Skeletal muscle tissue (tissue), 4 donors: ENCODE data around the gene POLR2M. TPM values are rescaled to one million over a fixed set of nuclear protein-coding genes. Genes with fewer than 3 reads are reported as not detected.

ENCODE experiments used
- H3K27ac ChIP-seq: one replicate; pipeline ENCODE4 v1.7.0; 2013; ENCODE audit warnings: mild to moderate bottlenecking, low read depth, low read length, inconsistent platforms
- H3K27me3 ChIP-seq, 3 donors: one replicate each; pipeline ENCODE4 v1.7.0; 2013; ENCODE audit warnings: low read length in 3 of 3; ENCODE audit not compliant: control insufficient read depth in 3 of 3, insufficient read depth in 3 of 3
- H3K36me3 ChIP-seq, 3 donors: one replicate each; pipeline ENCODE4 v1.7.0; 2013; ENCODE audit warnings: low read length in 3 of 3; ENCODE audit not compliant: control insufficient read depth in 3 of 3, insufficient read depth in 3 of 3
- H3K4me1 ChIP-seq, 3 donors: one replicate each; pipeline ENCODE4 v1.7.0; 2013; ENCODE audit warnings: low read length in 3 of 3, mild to moderate bottlenecking in 3 of 3; ENCODE audit not compliant: control insufficient read depth in 3 of 3, insufficient read depth in 3 of 3
- H3K4me3 ChIP-seq, 3 donors: one replicate each; pipeline ENCODE4 v1.7.0; 2013; ENCODE audit warnings: low read length in 3 of 3
- H3K9ac ChIP-seq, 3 donors: one replicate each; pipeline ENCODE4 v1.7.0; 2013; ENCODE audit warnings: low read length in 3 of 3, mild to moderate bottlenecking in 3 of 3, moderate library complexity in 2 of 3, low read depth in 1 of 3
- H3K9me3 ChIP-seq, 3 donors: one replicate each; pipeline ENCODE4 v1.7.0; 2013; ENCODE audit warnings: low read length in 3 of 3; ENCODE audit not compliant: control insufficient read depth in 3 of 3
- total RNA-seq: library from RNA; depleted of rRNA; stranded (reverse); fragments of >200 nt; gene quantifications from one replicate; pipeline ENCODE4 v1.2.3, GENCODE V29; 2014
- donor health status: Osteomylitis.

The POLR2M gene
- total RNA-seq, 1 donor from 2014 or later = 256 TPM

DNA sequence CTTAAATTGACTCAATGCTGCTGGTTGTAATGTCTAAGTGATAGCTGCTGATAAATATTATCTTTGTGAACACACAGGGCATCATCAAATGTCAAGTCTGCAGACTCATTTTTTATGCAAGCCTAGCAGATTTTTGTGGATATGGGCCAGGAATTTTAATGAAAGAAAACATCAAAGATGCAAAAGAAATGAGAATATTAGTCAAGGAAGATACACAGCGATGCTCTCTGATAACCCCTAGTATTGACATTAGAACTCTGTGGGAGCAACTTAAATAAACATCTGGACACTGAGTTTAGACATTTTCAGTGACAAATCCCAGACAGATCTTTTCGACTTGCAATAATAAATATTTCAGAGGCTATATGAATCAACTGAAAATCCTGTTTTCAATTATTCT is 28.3 kb downstream of the POLR2M start:
- no peak overlapping the region for H3K9ac ChIP-seq
- no peaks in the 10 kb centered on the region for H3K9me3 ChIP-seq
- H3K36me3 ChIP-seq = no peaks in the 10 kb centered on the region
- no peak overlapping the region for H3K4me3 ChIP-seq
- H3K27me3 ChIP-seq = no peaks in the 10 kb centered on the region
- H3K27ac ChIP-seq = no peak overlapping the region
- peaks cover 0 to 2% (median 0%) of the 10 kb centered on the region in 3 donors for H3K4me1 ChIP-seq

DNA sequence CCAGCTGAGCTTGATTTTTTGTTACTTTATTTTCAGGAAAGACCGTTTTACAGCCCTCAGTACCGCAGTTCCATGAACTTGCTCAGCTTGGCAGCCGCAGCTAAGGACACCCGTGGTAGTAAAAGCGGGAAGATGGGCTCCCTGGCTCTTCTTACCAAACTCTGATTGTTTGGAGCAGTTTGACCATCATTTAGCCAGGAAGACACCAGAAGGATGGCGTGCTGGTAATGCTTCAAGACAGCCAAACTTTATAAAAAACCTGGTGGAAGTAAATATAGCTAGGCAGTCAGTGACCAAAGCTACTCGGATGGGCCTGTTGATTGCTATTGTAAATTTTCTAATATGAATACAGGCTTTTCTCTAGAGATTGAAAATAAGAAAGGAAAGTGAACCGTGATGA is 28.9 kb downstream of the POLR2M start:
- peaks cover 0 to 2% (median 0%) of the 10 kb centered on the region in 3 donors for H3K4me1 ChIP-seq
- H3K9ac ChIP-seq = no peak overlapping the region
- H3K36me3 ChIP-seq = no peaks in the 10 kb centered on the region
- no peaks in the 10 kb centered on the region for H3K9me3 ChIP-seq
- no peak overlapping the region for H3K27ac ChIP-seq
- no peaks in the 10 kb centered on the region for H3K27me3 ChIP-seq
- H3K4me3 ChIP-seq = no peak overlapping the region

DNA sequence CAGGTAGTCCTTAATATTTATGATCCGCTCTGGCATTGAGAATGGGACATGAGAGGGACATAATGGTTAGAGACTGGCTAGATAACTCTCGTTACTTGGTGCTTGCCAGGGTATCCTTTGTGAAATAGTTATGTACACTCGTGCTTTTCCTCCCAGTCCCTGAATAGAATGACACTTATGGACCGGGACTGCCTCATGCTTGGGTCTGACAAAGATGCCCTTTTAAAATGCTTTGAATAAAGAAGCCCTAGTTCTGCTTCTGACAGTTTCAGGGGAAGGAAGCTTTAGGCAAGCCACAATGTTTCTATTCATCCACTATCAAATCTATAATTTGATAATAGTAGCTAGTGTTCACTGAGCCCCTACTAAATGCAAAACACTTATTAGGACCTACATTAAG is 29.4 kb downstream of the POLR2M start:
- no peak overlapping the region for H3K9ac ChIP-seq
- H3K4me1 ChIP-seq = peaks cover 0 to 2% (median 0%) of the 10 kb centered on the region in 3 donors
- no peak overlapping the region for H3K27ac ChIP-seq
- no peak overlapping the region for H3K4me3 ChIP-seq
- no peaks in the 10 kb centered on the region for H3K36me3 ChIP-seq
- H3K9me3 ChIP-seq = no peaks in the 10 kb centered on the region
- H3K27me3 ChIP-seq = no peaks in the 10 kb centered on the region

- H3K27ac ChIP-seq = no peak overlapping the region
- H3K9ac ChIP-seq = no peak overlapping the region
- H3K4me3 ChIP-seq = no peak overlapping the region
- H3K27me3 ChIP-seq = no peaks in the 10 kb centered on the region
- H3K4me1 ChIP-seq = peaks cover 0 to 2% (median 0%) of the 10 kb centered on the region in 3 donors
- no peaks in the 10 kb centered on the region for H3K36me3 ChIP-seq
- H3K9me3 ChIP-seq = no peaks in the 10 kb centered on the region
Measured at GRCh38 chr15:57736591-57736990, 30.1 kb downstream of the POLR2M start.

DNA sequence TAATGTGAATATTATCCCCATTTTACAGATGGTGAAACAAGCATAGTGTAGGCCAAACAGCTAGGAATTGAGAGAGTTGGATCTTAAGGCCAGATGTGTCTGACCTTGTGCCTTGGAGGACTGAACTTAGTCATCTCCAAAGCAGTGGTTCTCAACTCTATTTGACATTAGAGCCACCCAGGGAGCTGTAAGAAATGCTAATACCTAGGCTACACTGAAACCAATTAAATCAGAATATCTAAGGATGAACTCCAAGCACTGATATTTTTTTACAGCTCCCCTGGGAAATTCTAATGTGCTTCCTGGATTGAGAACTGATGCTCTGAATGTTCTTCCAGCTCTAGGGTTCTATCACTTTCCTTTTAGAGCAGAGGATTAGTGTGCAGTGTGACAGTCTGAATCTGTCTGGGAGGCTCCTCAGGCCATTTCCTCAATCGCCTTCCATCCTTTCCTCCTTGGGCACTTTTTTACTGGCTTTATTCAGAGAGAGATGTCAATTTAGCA is 32.3 kb downstream of the POLR2M start:
- no peaks in the 10 kb centered on the region for H3K36me3 ChIP-seq
- H3K9me3 ChIP-seq = no peaks in the 10 kb centered on the region
- no peak overlapping the region for H3K4me3 ChIP-seq
- H3K9ac ChIP-seq = no peak overlapping the region
- no peaks in the 10 kb centered on the region for H3K4me1 ChIP-seq
- no peak overlapping the region for H3K27ac ChIP-seq
- H3K27me3 ChIP-seq = no peaks in the 10 kb centered on the region

DNA sequence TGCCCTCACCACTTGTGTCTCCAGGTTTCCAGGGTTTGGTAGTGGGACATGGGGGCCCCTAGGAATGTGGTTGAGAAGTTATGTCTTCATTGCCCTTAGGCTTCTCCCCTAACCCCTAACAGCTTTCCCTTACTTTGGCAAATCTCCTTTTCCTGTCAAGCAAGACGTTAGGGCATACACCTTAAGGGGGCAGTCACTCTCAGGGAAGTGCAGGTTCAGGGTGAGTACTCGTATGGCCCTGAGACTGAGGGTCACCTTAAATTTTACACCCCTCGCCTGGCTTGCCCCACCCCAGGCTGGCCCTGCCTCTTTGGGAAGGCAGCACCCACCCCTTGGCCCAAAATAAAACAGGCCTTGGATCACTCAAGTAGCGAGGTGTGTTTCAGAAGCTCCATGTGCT is 33.5 kb downstream of the POLR2M start:
- no peaks in the 10 kb centered on the region for H3K9me3 ChIP-seq
- H3K4me1 ChIP-seq = no peaks in the 10 kb centered on the region
- H3K9ac ChIP-seq = no peak overlapping the region
- no peaks in the 10 kb centered on the region for H3K27me3 ChIP-seq
- no peak overlapping the region for H3K4me3 ChIP-seq
- H3K27ac ChIP-seq = no peak overlapping the region
- H3K36me3 ChIP-seq = no peaks in the 10 kb centered on the region

- Histone ChIP-seq H3K27me3 (no peaks in the 10 kb centered on the region), H3K9ac (no peak overlapping the region), H3K4me3 (no peak overlapping the region), H3K27ac (no peak overlapping the region), H3K4me1 (no peaks in the 10 kb centered on the region), H3K9me3 (no peaks in the 10 kb centered on the region), H3K36me3 (no peaks in the 10 kb centered on the region)
Measured at GRCh38 chr15:57741089-57741488, 34.6 kb downstream of the POLR2M start.

DNA sequence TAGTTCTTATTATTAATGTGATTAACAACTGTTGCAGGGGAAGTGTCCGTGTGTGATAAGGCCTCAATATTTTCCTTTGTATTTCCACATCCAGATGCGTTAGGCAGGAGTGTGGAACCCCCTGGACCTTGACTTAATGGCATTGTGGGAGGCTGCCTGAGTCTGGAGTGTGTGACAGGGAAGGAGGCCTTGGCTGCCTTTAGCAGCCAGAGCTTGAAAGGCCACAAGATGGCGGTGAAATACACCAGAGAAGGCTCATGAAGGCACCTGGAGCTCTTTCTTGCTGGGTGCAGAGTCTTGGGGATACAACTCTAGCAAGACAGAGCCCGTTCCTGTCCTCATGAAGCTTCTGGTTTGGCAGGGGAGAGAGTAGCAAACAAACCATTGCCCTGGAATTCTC is 36.9 kb downstream of the POLR2M start:
- Histone ChIP-seq H3K9ac (no peak overlapping the region), H3K36me3 (no peaks in the 10 kb centered on the region), H3K4me1 (no peaks in the 10 kb centered on the region), H3K9me3 (no peaks in the 10 kb centered on the region), H3K4me3 (no peak overlapping the region), H3K27me3 (no peaks in the 10 kb centered on the region), H3K27ac (no peak overlapping the region)

- no peaks in the 10 kb centered on the region for H3K9me3 ChIP-seq
Measured at GRCh38 chr15:57746786-57747185, 40.3 kb downstream of the POLR2M start.

DNA sequence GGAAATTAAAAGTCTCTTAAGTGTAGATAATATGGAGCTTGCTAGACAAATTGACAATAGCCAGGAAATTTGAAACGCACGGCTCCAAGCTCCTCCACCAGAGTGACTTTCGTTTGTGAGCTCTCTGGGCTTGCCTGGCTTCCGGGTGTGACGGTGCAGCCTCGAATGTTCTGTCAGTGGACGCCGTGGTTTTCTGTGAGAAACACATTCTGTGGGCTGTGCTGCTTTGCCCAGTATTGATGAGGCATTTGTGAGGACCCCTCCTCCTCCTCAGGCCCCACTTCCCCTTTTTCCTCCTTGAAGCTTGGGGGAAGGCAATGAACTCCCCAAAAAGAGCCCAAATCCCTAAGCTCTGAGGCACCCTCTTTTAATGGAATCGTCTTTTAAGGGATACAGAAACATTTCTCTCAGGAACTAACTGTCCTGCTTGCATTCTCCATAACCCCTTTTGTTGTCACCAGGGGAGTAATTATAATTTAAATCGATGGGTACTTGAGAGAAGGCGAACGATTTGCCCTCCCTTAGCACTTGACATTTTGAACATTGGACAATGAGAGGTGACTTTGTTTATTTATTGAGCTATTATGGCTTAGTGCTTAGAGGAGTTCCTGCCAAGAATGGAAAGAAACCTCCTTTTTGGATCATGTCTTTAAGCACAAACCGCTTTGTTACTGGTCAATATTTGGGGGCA is 40.8 kb downstream of the POLR2M start:
- Histone ChIP-seq H3K36me3 (no peaks in the 10 kb centered on the region), H3K4me1 (no peaks in the 10 kb centered on the region), H3K27ac (no peak overlapping the region), H3K27me3 (no peaks in the 10 kb centered on the region), H3K9me3 (no peaks in the 10 kb centered on the region), H3K9ac (no peak overlapping the region), H3K4me3 (peak overlapping the region in 2 of 3 donors; percentile 31 to 41)

More at GRCh38 chr15:57746786-57747185, 40.3 kb downstream of the POLR2M start:
- no peaks in the 10 kb centered on the region for H3K36me3 ChIP-seq
- no peak overlapping the region for H3K27ac ChIP-seq
- H3K9ac ChIP-seq = no peak overlapping the region
- peak overlapping the region in 2 of 3 donors; percentile 31 to 41 for H3K4me3 ChIP-seq
- no peaks in the 10 kb centered on the region for H3K27me3 ChIP-seq
- H3K4me1 ChIP-seq = no peaks in the 10 kb centered on the region
